GM13976 (cell line): ENCODE results near the gene ANKRD2.
"Not testable (repeated sequence)": the region's sequence is repeated elsewhere in the genome, so short reads cannot be mapped to it uniquely, and the experiment has no call there.

Source experiments
- DNase-seq: peaks from one replicate; pipeline ENCODE4 v3.0.0; 2012; ENCODE audit warnings: low spot score
- in situ Hi-C: fragments of 300-500 bp; cut with MboI; formaldehyde crosslinking; loops from one replicate; pipeline ENCODE4 v1.12.0; 2022; ENCODE audit warnings: low sequenced_read_pairs, mixed read lengths, inconsistent platforms; ENCODE audit not compliant: unreplicated experiment
- TF ChIP-seq, protein P1 (sequence below): IDR thresholded peaks from 2 replicates; pipeline ENCODE4 v1.5.1; 2012; ENCODE audit warnings: borderline replicate concordance, mild to moderate bottlenecking; ENCODE audit not compliant: insufficient read depth; ENCODE audit errors: extremely low read depth, missing control alignments, control extremely low read depth

ANKRD2 gene

DNA sequence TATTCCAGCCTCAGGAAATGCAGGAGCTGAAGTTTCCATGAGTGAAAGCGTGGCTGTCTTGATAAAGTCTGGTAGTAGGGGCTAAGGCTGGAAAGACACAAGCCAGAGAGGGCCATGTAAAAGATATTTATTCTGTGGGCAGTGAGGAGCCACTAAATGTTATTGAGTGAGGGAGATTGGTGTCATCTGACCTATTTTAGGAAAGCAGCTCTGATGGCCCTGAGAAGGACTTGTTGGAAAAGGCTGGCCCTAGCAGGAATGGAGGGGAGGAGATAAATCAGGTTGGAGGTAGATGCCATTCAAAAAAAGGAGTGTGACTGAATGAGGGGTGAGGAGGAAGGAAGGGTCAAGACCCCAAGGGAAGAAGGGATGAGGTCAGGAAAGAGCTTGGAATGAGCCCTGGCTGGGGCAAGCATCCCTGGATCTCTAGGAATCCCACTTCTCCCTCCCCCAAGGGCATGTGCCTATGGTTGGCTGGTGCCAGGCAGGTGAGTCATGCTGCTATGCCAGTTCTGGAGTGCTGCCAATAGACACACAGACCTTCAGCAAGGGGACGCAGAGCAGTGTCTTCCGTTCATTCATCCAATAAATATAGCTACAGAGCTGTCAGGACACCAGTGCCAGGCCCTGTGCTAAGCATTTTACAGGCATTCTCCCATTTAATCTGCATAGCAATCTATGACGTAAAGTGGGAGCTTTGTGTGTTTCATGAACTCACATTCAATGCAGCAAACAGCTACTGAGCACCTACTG lies 2.0 kb downstream of the ANKRD2 start:
- TF ChIP-seq, protein P1, sequence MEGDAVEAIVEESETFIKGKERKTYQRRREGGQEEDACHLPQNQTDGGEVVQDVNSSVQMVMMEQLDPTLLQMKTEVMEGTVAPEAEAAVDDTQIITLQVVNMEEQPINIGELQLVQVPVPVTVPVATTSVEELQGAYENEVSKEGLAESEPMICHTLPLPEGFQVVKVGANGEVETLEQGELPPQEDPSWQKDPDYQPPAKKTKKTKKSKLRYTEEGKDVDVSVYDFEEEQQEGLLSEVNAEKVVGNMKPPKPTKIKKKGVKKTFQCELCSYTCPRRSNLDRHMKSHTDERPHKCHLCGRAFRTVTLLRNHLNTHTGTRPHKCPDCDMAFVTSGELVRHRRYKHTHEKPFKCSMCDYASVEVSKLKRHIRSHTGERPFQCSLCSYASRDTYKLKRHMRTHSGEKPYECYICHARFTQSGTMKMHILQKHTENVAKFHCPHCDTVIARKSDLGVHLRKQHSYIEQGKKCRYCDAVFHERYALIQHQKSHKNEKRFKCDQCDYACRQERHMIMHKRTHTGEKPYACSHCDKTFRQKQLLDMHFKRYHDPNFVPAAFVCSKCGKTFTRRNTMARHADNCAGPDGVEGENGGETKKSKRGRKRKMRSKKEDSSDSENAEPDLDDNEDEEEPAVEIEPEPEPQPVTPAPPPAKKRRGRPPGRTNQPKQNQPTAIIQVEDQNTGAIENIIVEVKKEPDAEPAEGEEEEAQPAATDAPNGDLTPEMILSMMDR, result no peak
- DNase-seq, result no peak
- in situ Hi-C loops, result no loop called here

DNA sequence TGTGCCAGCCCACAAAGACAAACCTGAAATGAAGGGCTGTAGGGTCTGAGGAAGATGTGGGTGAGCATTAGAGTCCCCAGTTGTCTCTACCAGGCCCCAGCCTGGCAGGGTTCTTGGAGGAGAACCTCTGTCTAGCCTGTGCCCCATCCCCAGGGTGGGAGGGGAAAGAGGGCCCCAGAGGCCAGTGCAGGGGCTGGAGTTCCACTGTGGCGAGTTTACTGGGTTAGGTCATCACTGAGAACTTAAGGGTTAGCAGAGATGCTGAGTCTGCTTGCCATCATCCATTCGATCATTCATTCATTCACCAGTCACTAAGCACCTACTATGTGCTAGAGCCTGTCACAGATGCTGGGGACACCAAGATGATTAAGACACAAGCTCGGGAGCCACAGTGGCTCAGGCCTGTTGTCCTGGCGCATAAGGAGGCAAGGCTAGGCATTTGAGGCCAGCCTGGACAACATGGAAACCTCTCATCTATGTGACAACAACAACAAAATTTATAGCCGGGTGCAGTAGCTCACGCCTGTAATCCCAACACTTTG lies 2.6 kb downstream of the ANKRD2 start:
- in situ Hi-C loops, result no loop called here
- DNase-seq, result no peak
- TF ChIP-seq, protein P1, result no peak

DNA sequence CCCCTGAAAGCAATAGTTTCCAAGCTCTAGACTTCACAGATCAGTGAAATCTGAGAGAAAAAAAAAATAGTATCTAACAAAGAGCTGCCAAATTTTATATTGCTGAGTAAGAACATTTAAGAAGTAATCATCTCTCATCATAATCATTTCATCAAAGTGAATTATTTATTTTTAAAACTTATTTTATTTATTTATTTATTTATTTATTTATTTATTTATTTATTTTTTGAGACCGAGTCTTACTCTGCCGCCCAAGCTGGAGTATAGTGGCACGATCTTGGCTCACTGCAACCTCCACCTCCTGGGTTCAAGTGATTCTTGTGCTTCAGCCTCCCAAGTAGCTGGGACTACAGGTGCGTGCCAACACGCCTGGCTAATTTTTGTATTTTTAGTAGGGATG lies 3.9 kb downstream of the ANKRD2 start:
- DNase-seq, in situ Hi-C loops: not testable (repeated sequence)

DNA sequence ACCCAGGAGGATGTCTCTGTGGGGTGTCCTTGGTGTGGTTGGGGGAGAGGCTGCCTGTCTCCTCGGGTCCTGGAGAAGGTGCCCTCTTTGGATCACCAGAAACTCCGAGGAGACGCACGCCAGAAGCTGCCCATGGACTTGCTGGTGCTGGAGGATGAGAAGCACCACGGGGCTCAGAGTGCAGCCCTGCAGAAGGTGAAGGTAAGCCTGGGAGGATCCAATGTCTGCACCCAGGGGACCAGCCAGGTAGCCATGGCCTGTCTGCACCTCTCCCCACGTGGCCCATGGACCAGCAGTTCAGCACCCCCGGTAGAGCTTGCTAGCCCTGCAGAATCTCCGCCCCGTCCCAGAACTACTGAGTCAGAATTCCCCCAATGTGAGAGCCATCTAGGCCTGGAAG lies 5.1 kb downstream of the ANKRD2 start:
- TF ChIP-seq, protein P1, result no peak
- in situ Hi-C loops, result no loop called here

DNA sequence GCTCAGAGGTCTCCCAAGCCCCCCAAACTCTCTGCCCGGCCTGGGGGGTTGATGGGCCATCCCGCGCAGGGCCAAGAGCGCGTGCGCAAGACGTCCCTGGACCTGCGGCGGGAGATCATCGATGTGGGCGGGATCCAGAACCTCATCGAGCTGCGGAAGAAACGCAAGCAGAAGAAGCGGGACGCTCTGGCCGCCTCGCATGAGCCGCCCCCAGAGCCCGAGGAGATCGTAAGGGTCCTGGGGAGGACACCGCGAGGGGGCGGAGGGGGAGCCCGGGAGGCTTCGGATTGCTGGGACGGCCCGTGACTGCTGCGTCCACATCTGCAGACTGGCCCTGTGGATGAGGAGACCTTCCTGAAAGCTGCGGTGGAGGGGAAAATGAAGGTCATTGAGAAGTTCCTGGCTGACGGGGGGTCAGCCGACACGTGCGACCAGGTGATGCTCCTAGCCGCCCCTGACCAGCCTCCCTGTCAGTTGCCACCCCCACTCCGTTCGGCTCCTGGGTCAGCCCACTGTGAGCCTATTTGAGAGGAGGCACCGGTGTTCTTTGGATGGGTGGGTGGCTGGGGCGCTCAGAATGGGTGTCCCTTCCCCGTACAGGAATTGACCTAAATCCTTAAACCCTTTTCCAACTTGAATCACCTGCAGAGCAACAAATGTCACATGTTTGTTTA lies 5.7 kb downstream of the ANKRD2 start:
- in situ Hi-C loops, result no loop called here
- TF ChIP-seq, protein P1, result no peak
- no peak for DNase-seq

More for the DNA sequence above, 5.1 kb downstream of the ANKRD2 start:
- DNase-seq, result no peak

DNA sequence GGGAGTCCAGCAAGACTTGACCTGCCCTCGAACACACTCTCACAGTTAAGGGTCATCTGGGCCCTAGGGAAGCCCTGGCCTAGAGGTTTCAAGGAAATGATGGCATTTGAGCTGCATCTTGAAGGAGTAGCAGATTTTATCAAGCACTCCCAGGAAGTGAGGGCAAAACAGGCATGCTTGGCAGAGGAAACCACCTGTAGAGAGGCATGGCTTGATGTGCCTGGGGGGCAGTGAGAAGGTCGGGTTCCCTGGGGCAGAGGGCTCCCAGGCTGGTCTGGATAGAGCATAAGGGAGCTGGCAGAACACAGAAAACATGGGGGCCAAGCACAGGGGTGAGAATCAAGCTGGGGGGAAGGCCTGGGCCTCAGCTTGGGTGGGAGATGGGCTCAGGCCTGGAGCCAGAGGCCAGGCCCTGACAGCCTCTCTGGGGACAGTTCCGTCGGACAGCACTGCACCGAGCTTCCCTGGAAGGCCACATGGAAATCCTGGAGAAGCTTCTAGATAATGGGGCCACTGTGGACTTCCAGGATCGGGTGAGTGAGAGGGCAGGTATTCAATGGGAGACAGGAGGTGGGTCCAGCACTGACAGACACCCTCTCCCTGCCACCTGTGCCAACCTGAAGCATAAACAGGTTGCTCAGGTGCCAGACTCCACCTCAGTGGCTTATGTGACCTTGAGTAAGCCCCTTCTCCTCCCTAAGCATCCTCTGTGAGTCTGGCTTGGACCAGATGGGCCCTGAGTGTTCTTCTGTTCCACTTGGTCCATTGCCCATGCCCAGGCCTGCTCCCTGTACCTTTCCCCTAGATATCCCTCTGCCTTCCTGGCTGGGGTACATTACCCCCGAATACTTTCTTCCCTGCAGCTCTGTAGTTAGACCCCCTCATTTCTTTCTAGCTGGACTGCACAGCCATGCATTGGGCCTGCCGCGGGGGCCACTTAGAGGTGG lies 8.1 kb downstream of the ANKRD2 start:
- DNase-seq, result no peak
- TF ChIP-seq, protein P1, result no peak
- in situ Hi-C loops, result no loop called here
